DMS153 treated with DMSO at 0.1 percent for 48 hours (cell line): Measurements from ENCODE around the gene TMEM117.

ENCODE experiments used
- DNase-seq: peaks from one replicate; lab custom pipeline; 2025; ENCODE audit not compliant: unreplicated experiment; lab: John Stamatoyannopoulos, UW

TMEM117 gene

GRCh38 chr12:43957732-43958372 lies 122.0 kb downstream of the TMEM117 start:
- peak; percentile 55 for DNase-seq

- no peak for DNase-seq
Observed at GRCh38 chr12:43964033-43964432, 128.2 kb downstream of the TMEM117 start.

GRCh38 chr12:43964961-43965360 lies 129.1 kb downstream of the TMEM117 start:
- no peak for DNase-seq

- DNase-seq: no peak
Observed at GRCh38 chr12:43965899-43966298, 130.0 kb downstream of the TMEM117 start.

GRCh38 chr12:43968736-43969135 lies 132.9 kb downstream of the TMEM117 start:
- DNase-seq: no peak

GRCh38 chr12:43969882-43970281 lies 134.0 kb downstream of the TMEM117 start:
- no peak for DNase-seq

- DNase-seq: no peak
Observed at GRCh38 chr12:43973385-43973784, 137.5 kb downstream of the TMEM117 start.

- DNase-seq: no peak
Observed at GRCh38 chr12:43973993-43974392, 138.1 kb downstream of the TMEM117 start.

- DNase-seq: no peak
Observed at GRCh38 chr12:43976027-43976426, 140.1 kb downstream of the TMEM117 start.

- no peak for DNase-seq
Observed at GRCh38 chr12:43978556-43978955, 142.7 kb downstream of the TMEM117 start.

GRCh38 chr12:43979450-43979849 lies 143.6 kb downstream of the TMEM117 start:
- DNase-seq: no peak

- DNase-seq: no peak
Observed at GRCh38 chr12:43980627-43981191, 144.8 kb downstream of the TMEM117 start.

GRCh38 chr12:43981726-43982125 lies 145.8 kb downstream of the TMEM117 start:
- DNase-seq: no peak

GRCh38 chr12:43982544-43982943 lies 146.7 kb downstream of the TMEM117 start:
- DNase-seq: no peak

GRCh38 chr12:43988838-43989560 lies 153.1 kb downstream of the TMEM117 start:
- no peak for DNase-seq

GRCh38 chr12:43992856-43993255 lies 157.0 kb downstream of the TMEM117 start:
- DNase-seq: no peak

- DNase-seq: peak; percentile 17
Observed at GRCh38 chr12:44000309-44000952, 164.6 kb downstream of the TMEM117 start.

- DNase-seq: no peak
Observed at GRCh38 chr12:44002607-44003006, 166.7 kb downstream of the TMEM117 start.

- no peak for DNase-seq
Observed at GRCh38 chr12:44003721-44004120, 167.8 kb downstream of the TMEM117 start.

GRCh38 chr12:44015333-44015941 lies 179.6 kb downstream of the TMEM117 start:
- DNase-seq: peak; percentile 31

GRCh38 chr12:44017216-44017615 lies 181.3 kb downstream of the TMEM117 start:
- DNase-seq: no peak
